ENCODE measurements around the gene PDZD4.

GRCh38 chrX:153777261-153778090 lies 52.9 kb downstream of the PDZD4 start:
- TF ChIP-seq CTCF (IDR thresholded peaks at IDR 0.05; ENCODE audit: low read depth, low read length) = no peak
- no peak for TF ChIP-seq EZH2phosphoT487 (IDR thresholded peaks at IDR 0.05; ENCODE audit: low read depth)
